ENCODE results near the gene PARP4.

PARP4 gene

GRCh38 chr13:24541127-24541475 is 28.5 kb upstream of the PARP4 start:
- H3K4me2 ChIP-seq: no peak overlapping the region
- H4K20me1 ChIP-seq (ENCODE audit: insufficient read depth): no peaks in the 10 kb centered on the region
- H3K9ac ChIP-seq: no peak overlapping the region
- H3K4me1 ChIP-seq (ENCODE audit: low read depth, poor library complexity, severe bottlenecking): no peaks in the 10 kb centered on the region
- no peak overlapping the region for H2AFZ ChIP-seq (ENCODE audit: low read depth)
- no peak for TF ChIP-seq CTCF (conservative IDR thresholded peaks at IDR 0.05; ENCODE audit: low read depth, low read length)
- no peaks in the 10 kb centered on the region for H3K36me3 ChIP-seq (ENCODE audit: insufficient read depth)
- no peaks in the 10 kb centered on the region for H3K79me2 ChIP-seq (ENCODE audit: insufficient read depth, low read depth)
- no peak overlapping the region for H3K27ac ChIP-seq
- no peaks in the 10 kb centered on the region for H3K27me3 ChIP-seq (ENCODE audit: insufficient read depth, low read depth)
- H3K4me3 ChIP-seq (IDR thresholded peaks at IDR 0.05; ENCODE audit: insufficient read depth, low read depth, low read length): no peak overlapping the region

GRCh38 chr13:24540236-24541126 is 27.9 kb upstream of the PARP4 start:
- Histone ChIP-seq H3K4me2 (no peak overlapping the region), H4K20me1 (ENCODE audit: insufficient read depth) (no peaks in the 10 kb centered on the region), H3K4me3 (IDR thresholded peaks at IDR 0.05; ENCODE audit: insufficient read depth, low read depth, low read length) (no peak overlapping the region), H2AFZ (ENCODE audit: low read depth) (no peak overlapping the region), H3K27ac (no peak overlapping the region), H3K36me3 (ENCODE audit: insufficient read depth) (no peaks in the 10 kb centered on the region), H3K27me3 (ENCODE audit: insufficient read depth, low read depth) (no peaks in the 10 kb centered on the region), H3K4me1 (ENCODE audit: low read depth, poor library complexity, severe bottlenecking) (no peaks in the 10 kb centered on the region), H3K9ac (no peak overlapping the region), H3K79me2 (ENCODE audit: insufficient read depth, low read depth) (no peaks in the 10 kb centered on the region)
- no peak for TF ChIP-seq CTCF (conservative IDR thresholded peaks at IDR 0.05; ENCODE audit: low read depth, low read length)

GRCh38 chr13:24539500-24540165 is 27.1 kb upstream of the PARP4 start:
- H3K4me3 ChIP-seq (IDR thresholded peaks at IDR 0.05; ENCODE audit: insufficient read depth, low read depth, low read length): no peak overlapping the region

GRCh38 chr13:24529478-24529877 is 16.9 kb upstream of the PARP4 start:
- H3K36me3 ChIP-seq (ENCODE audit: insufficient read depth): no peaks in the 10 kb centered on the region

More at GRCh38 chr13:24539500-24540165, 27.1 kb upstream of the PARP4 start:
- Histone ChIP-seq H2AFZ (ENCODE audit: low read depth) (no peak overlapping the region), H3K4me1 (ENCODE audit: low read depth, poor library complexity, severe bottlenecking) (no peaks in the 10 kb centered on the region), H4K20me1 (ENCODE audit: insufficient read depth) (no peaks in the 10 kb centered on the region), H3K9ac (no peak overlapping the region), H3K27ac (no peak overlapping the region), H3K4me2 (no peak overlapping the region), H3K79me2 (ENCODE audit: insufficient read depth, low read depth) (no peaks in the 10 kb centered on the region), H3K36me3 (ENCODE audit: insufficient read depth) (no peaks in the 10 kb centered on the region), H3K27me3 (ENCODE audit: insufficient read depth, low read depth) (no peaks in the 10 kb centered on the region)
- TF ChIP-seq CTCF (conservative IDR thresholded peaks at IDR 0.05; ENCODE audit: low read depth, low read length): no peak

More at GRCh38 chr13:24529478-24529877, 16.9 kb upstream of the PARP4 start:
- no peaks in the 10 kb centered on the region for H3K4me1 ChIP-seq (ENCODE audit: low read depth, poor library complexity, severe bottlenecking)
- H3K27me3 ChIP-seq (ENCODE audit: insufficient read depth, low read depth): no peaks in the 10 kb centered on the region
- no peak overlapping the region for H3K9ac ChIP-seq
- no peaks in the 10 kb centered on the region for H4K20me1 ChIP-seq (ENCODE audit: insufficient read depth)
- no peak overlapping the region for H3K27ac ChIP-seq
- TF ChIP-seq CTCF (conservative IDR thresholded peaks at IDR 0.05; ENCODE audit: low read depth, low read length): no peak
- no peaks in the 10 kb centered on the region for H3K79me2 ChIP-seq (ENCODE audit: insufficient read depth, low read depth)
- H3K4me2 ChIP-seq: no peak overlapping the region
- H2AFZ ChIP-seq (ENCODE audit: low read depth): no peak overlapping the region
- no peak overlapping the region for H3K4me3 ChIP-seq (IDR thresholded peaks at IDR 0.05; ENCODE audit: insufficient read depth, low read depth, low read length)

All from KMS-11 (cell line).